GM23248 (cell line): Measurements from ENCODE around the gene PCSK9. TPM values are rescaled to one million over a fixed set of nuclear protein-coding genes. Genes with fewer than 3 reads are reported as not detected.

Experiments
- DNase-seq: peaks from one replicate; pipeline ENCODE4 v3.0.0-alpha.2; 2015
- H2AFZ ChIP-seq: fragments of 200-600 bp; sonication (generic); 2 replicates; pipeline ENCODE4 v1.6.1; 2016; ENCODE audit warnings: antibody characterized with exemption
- H3F3A ChIP-seq: fragments of 200-600 bp; sonication (generic); 2 replicates; pipeline ENCODE4 v1.6.1; 2016; ENCODE audit warnings: mild to moderate bottlenecking, antibody characterized with exemption, mixed run types; ENCODE audit not compliant: insufficient read depth
- H3K27ac ChIP-seq: fragments of 200-600 bp; sonication (generic); 2 replicates; pipeline ENCODE4 v1.5.1; 2016; ENCODE audit warnings: mild to moderate bottlenecking
- H3K27me3 ChIP-seq: fragments of 200-600 bp; sonication (generic); replicated peaks from 2 replicates; pipeline ENCODE4 v1.6.1; 2016; ENCODE audit warnings: mild to moderate bottlenecking; ENCODE audit not compliant: insufficient read depth
- H3K36me3 ChIP-seq: fragments of 200-600 bp; sonication (generic); 2 replicates; pipeline ENCODE4 v1.6.1; 2016; ENCODE audit warnings: low read depth, mild to moderate bottlenecking
- H3K4me1 ChIP-seq: fragments of 200-600 bp; sonication (generic); 2 replicates; pipeline ENCODE4 v1.6.1; 2016; ENCODE audit warnings: mild to moderate bottlenecking; ENCODE audit not compliant: insufficient read depth
- H3K4me2 ChIP-seq: fragments of 200-600 bp; sonication (generic); one replicate; pipeline ENCODE4 v1.6.1; 2016; ENCODE audit warnings: mild to moderate bottlenecking; ENCODE audit not compliant: unreplicated experiment
- H3K4me3 ChIP-seq: fragments of 200-600 bp; sonication (generic); 2 replicates; pipeline ENCODE4 v1.5.1; 2016; ENCODE audit warnings: mild to moderate bottlenecking
- H3K79me2 ChIP-seq: fragments of 200-600 bp; sonication (generic); 2 replicates; pipeline ENCODE4 v1.6.1; 2016; ENCODE audit warnings: mild to moderate bottlenecking; ENCODE audit not compliant: insufficient read depth
- H3K9ac ChIP-seq: fragments of 200-600 bp; sonication (generic); 2 replicates; pipeline ENCODE4 v1.6.1; 2016; ENCODE audit warnings: mild to moderate bottlenecking
- H3K9me2 ChIP-seq: fragments of 200-600 bp; sonication (generic); 2 replicates; pipeline ENCODE4 v1.6.1; 2016; ENCODE audit warnings: mixed run types, mild to moderate bottlenecking, moderate library complexity; ENCODE audit not compliant: insufficient read depth
- H3K9me3 ChIP-seq: fragments of 200-600 bp; sonication (generic); one replicate; pipeline ENCODE4 v1.6.1; 2017; ENCODE audit warnings: low read depth
- H4K20me1 ChIP-seq: fragments of 200-600 bp; sonication (generic); 2 replicates; pipeline ENCODE4 v1.6.0; 2016; ENCODE audit not compliant: insufficient read depth
- EZH2 ChIP-seq: fragments of 200-600 bp; sonication (generic); IDR thresholded peaks from 2 replicates; pipeline ENCODE4 v1.6.1; 2018; ENCODE audit warnings: antibody characterized with exemption, mild to moderate bottlenecking; ENCODE audit not compliant: insufficient read depth, poor library complexity, severe bottlenecking
- EZH2phosphoT487 ChIP-seq: fragments of 200-600 bp; sonication (generic); IDR thresholded peaks from 2 replicates; pipeline ENCODE4 v1.6.1; 2018; ENCODE audit warnings: antibody characterized with exemption, moderate library complexity, mild to moderate bottlenecking, low read depth; ENCODE audit not compliant: insufficient read depth
- WGBS, 2 experiments: methylation state at CpG; one replicate each; pipeline ENCODE4 v1.1.6; 2015 to 2017; ENCODE audit warnings: low lambda C conversion rate in 2 of 2, low coverage in 1 of 2; ENCODE audit errors: missing lambda C conversion rate in 2 of 2; 5-methylcytosine and 5-hydroxymethylcytosine counted together
- in situ Hi-C: fragments of 300-500 bp; cut with MboI; formaldehyde crosslinking; loops from 2 replicates; pipeline ENCODE4 v1.15.0; 2020
- polyA plus RNA-seq: library from polyadenylated mRNA; unstranded; fragments of >200 nt; fragmentation: Nextera tagmentation; extraction: Ambion mirVana; gene quantifications from 2 replicates; pipeline ENCODE4 v1.2.1, GENCODE V29; 2016
- total RNA-seq: library from RNA; depleted of rRNA; stranded (reverse); fragments of >200 nt; shearing (Covaris generic); gene quantifications from 2 replicates; pipeline ENCODE4 v1.2.3, GENCODE V29; 2014

PCSK9 gene
- total and polyA plus RNA-seq, 2 experiments from 2014 or later: 0.11 to 0.16 TPM

DNA sequence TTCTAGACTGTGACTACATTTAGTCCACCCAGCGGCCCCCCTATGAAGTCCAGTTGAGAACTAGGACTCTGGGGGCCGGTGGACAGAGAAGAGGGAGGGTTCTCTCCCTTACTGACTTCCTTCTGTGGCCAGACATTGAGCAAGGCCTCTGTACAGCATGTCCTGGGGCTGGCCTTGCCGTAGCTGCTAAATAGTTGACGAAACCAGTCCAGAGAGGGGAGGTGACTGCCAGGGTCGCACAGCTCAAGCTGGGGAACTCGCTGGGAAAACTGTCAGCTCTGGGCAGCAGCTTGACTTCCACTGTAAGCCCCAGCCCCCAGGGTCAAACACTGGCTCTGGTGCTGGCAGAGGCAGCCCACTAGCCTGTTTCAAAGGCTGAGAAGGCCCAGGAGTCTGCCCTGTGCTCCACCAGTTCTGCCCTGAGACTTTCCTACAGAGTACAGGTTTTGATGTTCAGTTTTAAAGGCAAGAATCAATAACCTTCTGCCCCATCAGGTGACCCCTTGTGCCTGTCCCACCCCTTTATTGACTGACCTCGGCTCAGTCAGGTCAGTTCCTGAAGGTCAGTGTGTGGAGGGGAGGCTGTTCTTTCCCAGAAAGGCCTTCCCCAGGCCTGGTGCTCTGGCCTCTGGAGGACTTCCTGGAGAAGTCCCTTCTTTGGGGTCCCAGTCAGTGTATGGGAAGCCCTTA is 14.1 kb downstream of the PCSK9 start:
- DNase-seq: no peak
- Histone ChIP-seq H3K36me3 (no peaks in the 10 kb centered on the region), H3K27ac (no peak overlapping the region), H3K4me2 (no peak overlapping the region), H3K9me3 (no peaks in the 10 kb centered on the region), H2AFZ (no peak overlapping the region), H3K9ac (no peak overlapping the region), H3K79me2 (no peaks in the 10 kb centered on the region), H3F3A (no peaks in the 10 kb centered on the region), H4K20me1 (no peaks in the 10 kb centered on the region), H3K9me2 (no peaks in the 10 kb centered on the region), H3K27me3 (no peaks in the 10 kb centered on the region; the same call in 1 of the 2 replicates), H3K4me1 (no peaks in the 10 kb centered on the region), H3K4me3 (no peak overlapping the region)
- WGBS, 2 experiments: 78 to 79% methylated on average over 7 of the region's 7 CpGs
- TF ChIP-seq EZH2: no peak
- TF ChIP-seq EZH2phosphoT487: no peak
- in situ Hi-C loops: no loop called here

DNA sequence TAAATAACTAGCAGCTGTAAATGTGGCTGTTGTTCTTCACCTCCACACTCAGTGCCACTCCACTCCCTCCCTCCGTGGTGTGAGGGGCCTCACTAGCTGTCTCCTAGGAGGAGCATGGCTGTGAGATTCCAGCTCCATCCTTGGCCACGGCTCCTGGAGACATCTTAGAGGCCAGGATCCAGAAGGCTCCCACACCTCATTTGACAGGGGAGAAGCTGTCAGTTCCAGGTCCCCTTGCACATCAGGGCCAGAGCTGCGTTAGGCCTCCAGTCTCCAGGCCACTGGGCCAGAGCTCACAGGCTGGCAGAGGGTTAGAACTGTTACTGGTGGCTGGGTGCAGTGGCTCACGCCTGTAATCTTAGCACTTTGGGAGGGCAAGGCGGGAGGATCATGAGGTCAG is 15.0 kb downstream of the PCSK9 start:
- Histone ChIP-seq H3K4me3 (no peak overlapping the region), H3K9ac (no peak overlapping the region), H3K9me3 (no peaks in the 10 kb centered on the region), H3K27ac (no peak overlapping the region), H3K79me2 (no peaks in the 10 kb centered on the region), H3F3A (no peaks in the 10 kb centered on the region), H3K36me3 (no peaks in the 10 kb centered on the region), H3K27me3 (no peaks in the 10 kb centered on the region; the same call in 1 of the 2 replicates), H3K4me2 (no peak overlapping the region), H3K9me2 (no peaks in the 10 kb centered on the region), H4K20me1 (no peaks in the 10 kb centered on the region), H2AFZ (no peak overlapping the region), H3K4me1 (no peaks in the 10 kb centered on the region)
- in situ Hi-C loops: no loop called here
- no peak for DNase-seq
- TF ChIP-seq EZH2phosphoT487: no peak
- no peak for TF ChIP-seq EZH2
- WGBS, 2 experiments: 86 to 87% methylated on average over 5 of the region's 5 CpGs

DNA sequence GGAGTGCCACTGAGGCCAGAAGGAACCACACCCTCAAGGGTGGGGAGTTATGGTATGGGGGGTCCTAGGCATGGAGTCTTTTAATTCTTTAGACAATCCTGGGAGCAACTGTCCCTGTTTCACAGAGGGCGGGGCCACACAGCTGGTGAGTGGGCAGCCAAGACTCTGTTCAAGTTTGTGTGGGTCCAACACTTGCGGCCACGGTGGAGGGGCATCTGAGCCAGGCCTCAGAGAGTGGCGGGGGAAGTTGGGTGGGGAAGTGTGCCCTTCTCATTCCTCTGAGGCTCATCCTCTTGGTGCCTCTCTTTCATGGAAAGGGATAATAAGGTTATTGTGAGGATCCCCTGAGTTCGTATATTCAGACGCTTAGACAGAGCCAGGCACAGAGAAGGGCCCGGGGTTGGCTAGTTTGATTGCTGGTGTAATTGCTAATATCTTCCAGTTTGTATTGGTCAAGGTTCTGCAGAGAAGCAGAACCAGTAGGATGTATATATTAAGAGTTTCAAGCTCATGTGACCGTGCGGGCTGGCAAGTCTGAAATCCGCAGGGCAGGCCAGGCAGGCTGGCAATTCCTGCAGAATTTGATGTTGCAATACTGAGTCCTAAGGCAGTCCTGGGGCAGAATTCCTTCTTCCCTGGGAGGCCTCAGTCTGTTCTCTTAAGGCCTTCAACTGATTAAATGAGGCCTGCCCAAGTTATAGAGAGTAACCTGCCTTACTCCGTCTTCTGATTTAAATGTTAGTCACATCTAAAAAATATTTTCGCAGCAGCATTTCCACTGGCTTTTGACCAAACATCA is 15.9 kb downstream of the PCSK9 start:
- Histone ChIP-seq H3K4me2 (no peak overlapping the region), H2AFZ (no peak overlapping the region), H4K20me1 (no peaks in the 10 kb centered on the region), H3K9me3 (no peaks in the 10 kb centered on the region), H3F3A (no peaks in the 10 kb centered on the region), H3K4me1 (no peaks in the 10 kb centered on the region), H3K9ac (no peak overlapping the region), H3K79me2 (no peaks in the 10 kb centered on the region), H3K9me2 (no peaks in the 10 kb centered on the region), H3K27me3 (no peaks in the 10 kb centered on the region; the same call in 1 of the 2 replicates), H3K27ac (no peak overlapping the region), H3K36me3 (no peaks in the 10 kb centered on the region), H3K4me3 (no peak overlapping the region)
- 78 to 82% methylated on average over 12 of the region's 12 CpGs for WGBS, 2 experiments
- DNase-seq: peak; percentile 15
- TF ChIP-seq EZH2phosphoT487: no peak
- no peak for TF ChIP-seq EZH2
- in situ Hi-C loops: no loop called here

DNA sequence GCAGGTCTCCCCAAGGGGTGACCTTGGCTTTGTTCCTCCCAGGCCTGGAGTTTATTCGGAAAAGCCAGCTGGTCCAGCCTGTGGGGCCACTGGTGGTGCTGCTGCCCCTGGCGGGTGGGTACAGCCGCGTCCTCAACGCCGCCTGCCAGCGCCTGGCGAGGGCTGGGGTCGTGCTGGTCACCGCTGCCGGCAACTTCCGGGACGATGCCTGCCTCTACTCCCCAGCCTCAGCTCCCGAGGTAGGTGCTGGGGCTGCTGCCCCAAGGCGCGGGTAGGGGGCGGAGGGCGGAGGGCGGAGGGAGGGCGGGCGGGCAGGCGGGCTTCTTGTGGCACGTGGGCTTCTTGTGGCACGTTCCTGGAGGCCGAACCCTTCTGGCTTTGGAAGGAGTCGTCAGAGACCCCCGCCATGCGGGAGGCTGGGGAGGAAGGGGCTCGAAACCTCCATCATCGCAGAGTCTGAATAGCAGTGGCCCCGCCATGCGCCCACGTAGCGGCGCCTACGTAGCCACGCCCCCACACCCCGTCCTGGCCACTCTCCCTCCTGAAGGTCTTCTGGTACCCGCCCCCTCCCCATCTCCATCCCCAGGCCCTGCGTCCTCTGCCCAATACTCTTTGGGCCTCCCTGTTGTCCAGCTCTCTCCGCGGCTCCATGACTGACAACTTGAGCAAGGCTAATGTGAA is 16.7 kb downstream of the PCSK9 start:
- Histone ChIP-seq H3K27me3 (no peaks in the 10 kb centered on the region; the same call in 1 of the 2 replicates), H3K27ac (no peak overlapping the region), H3K4me3 (no peak overlapping the region), H3K9me3 (no peaks in the 10 kb centered on the region), H3F3A (no peaks in the 10 kb centered on the region), H3K36me3 (no peaks in the 10 kb centered on the region), H3K4me1 (no peaks in the 10 kb centered on the region), H4K20me1 (no peaks in the 10 kb centered on the region), H3K9me2 (no peaks in the 10 kb centered on the region), H3K9ac (no peak overlapping the region), H3K4me2 (no peak overlapping the region), H2AFZ (no peak overlapping the region), H3K79me2 (no peaks in the 10 kb centered on the region)
- DNase-seq: no peak
- in situ Hi-C loops: no loop called here
- TF ChIP-seq EZH2phosphoT487: no peak
- no peak for TF ChIP-seq EZH2
- 92 to 94% methylated on average over 19 to 41 of the region's 42 CpGs for whole genome bisulfite sequencing, 2 experiments
